H1 (cell line): ENCODE measurements around the gene CENPB. TPM values are rescaled to one million over a fixed set of nuclear protein-coding genes. Genes with fewer than 3 reads are reported as not detected.
A peak's percentile ranks its signal among the peaks of the same experiment; 100 is the strongest.

Experiments
- CTCF ChIA-PET: fragments of 300-600 bp; sonication (Branson Sonifier 250); formaldehyde crosslinking; loops from one replicate; lab custom pipeline; 2021; ENCODE audit not compliant: partially characterized antibody; lab: Charles Lee
- POLR2A ChIA-PET: fragments of 300-600 bp; sonication (Branson Sonifier 250); formaldehyde crosslinking; loops from one replicate; lab custom pipeline; 2021; ENCODE audit warnings: inconsistent platforms; ENCODE audit not compliant: partially characterized antibody; lab: Charles Lee
- DNase-seq, 2 experiments: peaks; one replicate each; pipeline versions ENCODE4 v3.0.0 to v3.0.0-alpha.2; 2010 to 2022; ENCODE audit warnings: low spot score in 2 of 2, low read depth in 1 of 2, mixed read lengths in 1 of 2
- FAIRE-seq: peaks from 2 replicates; lab custom pipeline; 2011; peaks lifted over from hg19 to GRCh38; lab: Jason Lieb, UNC
- H2AFZ ChIP-seq: 2 replicates; pipeline ENCODE4 v1.8.1; 2012; ENCODE audit warnings: low read length, inconsistent platforms
- H2AK5ac ChIP-seq: 2 replicates; pipeline ENCODE4 v1.6.1; 2013; ENCODE audit warnings: low read depth, low read length
- H2BK120ac ChIP-seq: replicated peaks from 2 replicates; pipeline ENCODE3; 2013; ENCODE audit warnings: low read depth, low read length, inconsistent platforms
- H2BK12ac ChIP-seq: 2 replicates; pipeline ENCODE4 v1.6.1; 2013; ENCODE audit warnings: low read depth, low read length
- H2BK15ac ChIP-seq: 2 replicates; pipeline ENCODE4 v1.6.1; 2013; ENCODE audit warnings: low read length
- H2BK20ac ChIP-seq: 2 replicates; pipeline ENCODE4 v1.6.1; 2013; ENCODE audit warnings: low read length
- H2BK5ac ChIP-seq: 2 replicates; pipeline ENCODE4 v1.6.1; 2013; ENCODE audit warnings: low read depth, low read length
- H3K14ac ChIP-seq: 2 replicates; pipeline ENCODE4 v1.6.1; 2013; ENCODE audit warnings: inconsistent platforms; ENCODE audit not compliant: insufficient read length
- H3K18ac ChIP-seq: 2 replicates; pipeline ENCODE4 v1.6.1; 2013; ENCODE audit warnings: low read length; ENCODE audit errors: extremely low read depth
- H3K23ac ChIP-seq: 2 replicates; pipeline ENCODE4 v1.6.1; 2013; ENCODE audit warnings: inconsistent platforms; ENCODE audit not compliant: insufficient read length
- H3K23me2 ChIP-seq: 2 replicates; pipeline ENCODE4 v1.6.1; 2013; ENCODE audit warnings: low read depth, low read length
- H3K27ac ChIP-seq: 2 replicates; pipeline ENCODE4 v1.6.1; 2011; ENCODE audit warnings: low read depth, low read length, inconsistent platforms
- H3K27me3 ChIP-seq, 4 experiments: replicated peaks in 1 of 4; 1 replicate in 1 of 4; 2 replicates in 3 of 4; pipeline versions ENCODE4 v1.6.1 to v1.8.1; 2011 to 2013; ENCODE audit warnings: low read length in 3 of 4, mild to moderate bottlenecking in 3 of 4, inconsistent platforms in 2 of 4, mixed read lengths in 2 of 4, moderate library complexity in 1 of 4; ENCODE audit not compliant: control insufficient read depth in 3 of 4, insufficient read depth in 3 of 4; ENCODE audit errors: extremely low read depth in 1 of 4
- H3K36me3 ChIP-seq, 4 experiments: 2 replicates each; pipeline versions ENCODE4 v1.6.1 to v1.8.1; 2011 to 2013; ENCODE audit warnings: mild to moderate bottlenecking in 4 of 4, low read length in 3 of 4, moderate library complexity in 2 of 4, control low read depth in 1 of 4, inconsistent platforms in 1 of 4; ENCODE audit not compliant: insufficient read depth in 4 of 4, control insufficient read depth in 2 of 4
- H3K4ac ChIP-seq: replicated peaks from 2 replicates; pipeline ENCODE3; 2013; ENCODE audit warnings: low read length, low read depth, mixed read lengths, inconsistent platforms; ENCODE audit not compliant: insufficient read length
- H3K4me1 ChIP-seq, 4 experiments: replicated peaks in 1 of 4; 1 replicate in 1 of 4; 2 replicates in 3 of 4; pipeline versions ENCODE4 v1.6.1 to v1.8.1; 2011 to 2013; ENCODE audit warnings: low read length in 3 of 4, inconsistent platforms in 2 of 4, mixed read lengths in 1 of 4; ENCODE audit not compliant: insufficient read depth in 4 of 4, control insufficient read depth in 3 of 4
- H3K4me2 ChIP-seq, 2 experiments: 2 replicates each; pipeline versions ENCODE4 v1.6.1 to v1.8.1; 2011 to 2013; ENCODE audit warnings: low read depth in 2 of 2, low read length in 2 of 2, control low read depth in 1 of 2, inconsistent platforms in 1 of 2, mild to moderate bottlenecking in 1 of 2; ENCODE audit not compliant: insufficient read depth in 1 of 2
- H3K4me3 ChIP-seq, 4 experiments: fragments of 200-600, 300-600 bp in 1 of 4; sonication (generic), shearing (Covaris generic), sonication (Bioruptor Twin) in 1 of 4; 2 replicates each; pipeline versions ENCODE4 v1.5.1 to v1.8.1; 2011 to 2016; ENCODE audit warnings: low read length in 4 of 4, low read depth in 3 of 4, control low read depth in 2 of 4, inconsistent platforms in 2 of 4, mild to moderate bottlenecking in 2 of 4, mixed read lengths in 1 of 4, moderate library complexity in 1 of 4; ENCODE audit not compliant: insufficient read depth in 2 of 4; ENCODE audit errors: extremely low read depth in 1 of 4
- H3K56ac ChIP-seq: replicated peaks from 2 replicates; pipeline ENCODE3; 2013; ENCODE audit warnings: low read depth, mild to moderate bottlenecking, mixed read lengths, low read length, inconsistent platforms; ENCODE audit not compliant: insufficient read length
- H3K79me1 ChIP-seq: 2 replicates; pipeline ENCODE4 v1.6.1; 2013; ENCODE audit warnings: low read depth, low read length, control low read depth
- H3K79me2 ChIP-seq, 2 experiments: 2 replicates each; pipeline versions ENCODE4 v1.6.1 to v1.8.1; 2012 to 2013; ENCODE audit warnings: low read length in 2 of 2, mild to moderate bottlenecking in 2 of 2, inconsistent platforms in 1 of 2; ENCODE audit not compliant: insufficient read depth in 2 of 2, control insufficient read depth in 1 of 2
- H3K9ac ChIP-seq, 4 experiments: replicated peaks in 1 of 4; 1 replicate in 1 of 4; 2 replicates in 3 of 4; pipeline versions ENCODE4 v1.6.1 to v1.8.1; 2011 to 2013; ENCODE audit warnings: low read depth in 3 of 4, low read length in 3 of 4, control low read depth in 2 of 4, mild to moderate bottlenecking in 2 of 4, moderate library complexity in 2 of 4, inconsistent platforms in 1 of 4; ENCODE audit errors: extremely low read depth in 1 of 4
- H3K9me3 ChIP-seq, 2 experiments: 2 replicates each; pipeline versions ENCODE4 v1.6.1 to v1.8.1; 2012 to 2013; ENCODE audit warnings: mild to moderate bottlenecking in 2 of 2, moderate library complexity in 2 of 2, control low read depth in 1 of 2, inconsistent platforms in 1 of 2, low read depth in 1 of 2, low read length in 1 of 2, mixed read lengths in 1 of 2; ENCODE audit not compliant: insufficient read depth in 2 of 2
- H4K20me1 ChIP-seq, 2 experiments: replicated peaks in 1 of 2; 2 replicates each; pipeline versions ENCODE3 to v1.8.1; 2011 to 2013; ENCODE audit warnings: inconsistent platforms in 2 of 2, low read length in 2 of 2, mild to moderate bottlenecking in 1 of 2; ENCODE audit not compliant: insufficient read depth in 2 of 2, control insufficient read depth in 1 of 2
- H4K5ac ChIP-seq: 2 replicates; pipeline ENCODE4 v1.6.1; 2013; ENCODE audit warnings: low read length, low read depth, mixed read lengths, inconsistent platforms; ENCODE audit not compliant: insufficient read length
- H4K8ac ChIP-seq: 2 replicates; pipeline ENCODE4 v1.8.0; 2013; ENCODE audit warnings: mild to moderate bottlenecking, moderate library complexity, low read length, inconsistent platforms; ENCODE audit not compliant: insufficient read depth; ENCODE audit errors: extremely low read depth
- H4K91ac ChIP-seq: replicated peaks from 2 replicates; pipeline ENCODE3; 2013; ENCODE audit warnings: low read length, mixed read lengths, inconsistent platforms; ENCODE audit not compliant: insufficient read length
- BACH1 ChIP-seq: IDR thresholded peaks from 2 replicates; pipeline ENCODE4 v1.6.1; 2012; ENCODE audit warnings: low read length, improper control_type of control experiment
- CREB1 ChIP-seq: IDR thresholded peaks from 2 replicates; pipeline ENCODE4 v1.6.1; 2012; ENCODE audit warnings: inconsistent platforms
- CTCF ChIP-seq, 3 experiments: IDR thresholded peaks; 1 replicate in 2 of 3; 2 replicates in 1 of 3; pipeline versions ENCODE4 v1.5.1 to v1.6.1; 2011; ENCODE audit warnings: low read length in 3 of 3, mild to moderate bottlenecking in 3 of 3, inconsistent platforms in 2 of 3, low read depth in 1 of 3, moderate library complexity in 1 of 3; ENCODE audit not compliant: insufficient read depth in 1 of 3; ENCODE audit errors: control extremely low read depth in 1 of 3
- EGR1 ChIP-seq: IDR thresholded peaks from 2 replicates; pipeline ENCODE4 v1.6.1; 2011; ENCODE audit warnings: low read depth, low read length, borderline replicate concordance
- JUN ChIP-seq: IDR thresholded peaks from 2 replicates; pipeline ENCODE4 v1.6.1; 2011; ENCODE audit warnings: low read depth, mild to moderate bottlenecking, improper control_type of control experiment, low read length
- JUND ChIP-seq: IDR thresholded peaks from 2 replicates; pipeline ENCODE4 v1.6.1; 2011; ENCODE audit warnings: mild to moderate bottlenecking, improper control_type of control experiment, low read length
- RAD21 ChIP-seq, 2 experiments: IDR thresholded peaks in 1 of 2; conservative IDR thresholded peaks in 1 of 2; 2 replicates each; pipeline ENCODE4 v1.6.1; 2011; ENCODE audit warnings: low read depth in 2 of 2, low read length in 2 of 2, improper control_type of control experiment in 1 of 2, inconsistent platforms in 1 of 2, mild to moderate bottlenecking in 1 of 2, moderate library complexity in 1 of 2
- WGBS, 2 experiments: shearing (Covaris generic) in 1 of 2; methylation state at CpG; one replicate each; pipeline versions ENCODE4 v1.1.6 to v1.1.7; 2013 to 2015; ENCODE audit warnings: low lambda C conversion rate in 2 of 2, mixed read lengths in 2 of 2, inconsistent platforms in 1 of 2, low coverage in 1 of 2, missing lambda C conversion rate in 1 of 2; ENCODE audit not compliant: insufficient replicate concordance in 2 of 2, insufficient coverage in 1 of 2, insufficient read length in 1 of 2; ENCODE audit errors: extremely low coverage in 1 of 2, missing lambda C conversion rate in 1 of 2; 5-methylcytosine and 5-hydroxymethylcytosine counted together
- polyA plus RNA-seq, 7 experiments: library from polyadenylated mRNA; depleted of rRNA in 3 of 7; stranded (reverse) in 5 of 7; unstranded in 2 of 7; fragments of >200 nt in 5 of 7; fragments of 200-250 nt in 2 of 7; gene quantifications; 1 replicate in 5 of 7; 2 replicates in 1 of 7; 4 replicates in 1 of 7; pipeline versions ENCODE4 v1.2.1 to v1.2.3, GENCODE V29; 2011 to 2013; ENCODE audit warnings: missing spikeins in 2 of 7, mixed read lengths in 2 of 7
- total RNA-seq: library from RNA; stranded (reverse); fragmentation: NEBNext Ultra II Directional; extraction: Animal tissue kit (Norgen Biotek cat#: 25700); gene quantifications from 2 replicates; pipeline ENCODE4 v1.2.1, GENCODE V29; 2021

CENPB gene
- total and polyA plus RNA-seq, 2 of the 8 experiments (the other 6 are each of a cell fraction or from before 2014, with no cell fraction given): 17.7 to 51.6 TPM

GRCh38 chr20:3818155-3819151, 31.9 kb upstream of the CENPB start:
- peak overlapping the region; percentile 22 for H4K91ac ChIP-seq
- H3K14ac ChIP-seq: no peak overlapping the region
- no peaks in the 10 kb centered on the region for H3K9me3 ChIP-seq
- H2AFZ ChIP-seq: 0 out of 2 replicates have a peak overlapping the region, but pooled peaks have one; percentile 74
- H3K79me2 ChIP-seq: no peaks in the 10 kb centered on the region
- FAIRE-seq (no peak), DNase-seq (peak in 1 of 2 experiments; percentile 75)
- H2BK15ac ChIP-seq: no peak overlapping the region
- no peaks in the 10 kb centered on the region for H3K36me3 ChIP-seq
- H3K79me1 ChIP-seq: no peaks in the 10 kb centered on the region
- H3K4ac ChIP-seq: no peak overlapping the region
- no peak overlapping the region for H3K4me2 ChIP-seq
- H2AK5ac ChIP-seq: peak overlapping the region; percentile 30; the same call in 1 of the 2 replicates
- no peak overlapping the region for H2BK5ac ChIP-seq
- no peak overlapping the region for H3K23ac ChIP-seq
- ChIA-PET CTCF (interaction anchor here (0.6 to 10.6 kb wide), 29 partner anchors 8 to 732 kb away, joined by 3 to 128 read pairs (median 4); partner anchors contain the start of genes ADISSP, CDC25B, CENPB and SPEF1), POLR2A (interaction anchor here (0.7 to 4.5 kb wide), 8 partner anchors 14 to 73 kb away, joined by 3 to 29 read pairs (median 3); partner anchors contain the start of genes CENPB and SPEF1)
- no peak overlapping the region for H2BK120ac ChIP-seq
- H4K5ac ChIP-seq: no peak overlapping the region
- peaks cover 0 to 13% (median 5%) of the 10 kb centered on the region in 4 experiments; a peak in 4 of 7 replicates for H3K4me1 ChIP-seq
- H2BK12ac ChIP-seq: peak overlapping the region; percentile 65; the same call in 1 of the 2 replicates
- H3K27me3 ChIP-seq: no peaks in the 10 kb centered on the region
- no peak overlapping the region for H3K56ac ChIP-seq
- peaks cover 4% of the 10 kb centered on the region; the same call in 1 of the 2 replicates for H3K23me2 ChIP-seq
- no peak overlapping the region for H3K27ac ChIP-seq
- H4K20me1 ChIP-seq: no peaks in the 10 kb centered on the region
- no peak overlapping the region for H3K18ac ChIP-seq
- no peak overlapping the region for H4K8ac ChIP-seq
- WGBS, 2 experiments: 89% methylated on average over 8 of the region's 8 CpGs; no CpG with 5 or more reads in 1 of the 2 experiments
- H2BK20ac ChIP-seq: 0 out of 2 replicates have a peak overlapping the region, but pooled peaks have one; percentile 17
- H3K4me3 ChIP-seq: no peak overlapping the region
- H3K9ac ChIP-seq: no peak overlapping the region
- TF ChIP-seq CREB1 (peak; percentile 44; the same call in 1 of the 2 replicates), BACH1 (peak; percentile 45; the same call in 1 of the 2 replicates), EGR1 (no peak), JUN (no peak), CTCF (IDR thresholded peaks at IDR 0.05; ENCODE audit: control extremely low read depth in 1 of 3, insufficient read depth in 1 of 3, low read depth in 1 of 3, low read length in 3 of 3) (peak; percentile 74 to 90 (median 75)), JUND (0 out of 2 replicates have a peak, but pooled peaks have one; percentile 44), RAD21 (IDR thresholded peaks at IDR 0.05 in 1 of 2, conservative IDR thresholded peaks at IDR 0.05 in 1 of 2; ENCODE audit: low read depth in 2 of 2, low read length in 2 of 2) (peak; percentile 48 to 63)
